ENCODE data around the gene ESPNL.

DNA sequence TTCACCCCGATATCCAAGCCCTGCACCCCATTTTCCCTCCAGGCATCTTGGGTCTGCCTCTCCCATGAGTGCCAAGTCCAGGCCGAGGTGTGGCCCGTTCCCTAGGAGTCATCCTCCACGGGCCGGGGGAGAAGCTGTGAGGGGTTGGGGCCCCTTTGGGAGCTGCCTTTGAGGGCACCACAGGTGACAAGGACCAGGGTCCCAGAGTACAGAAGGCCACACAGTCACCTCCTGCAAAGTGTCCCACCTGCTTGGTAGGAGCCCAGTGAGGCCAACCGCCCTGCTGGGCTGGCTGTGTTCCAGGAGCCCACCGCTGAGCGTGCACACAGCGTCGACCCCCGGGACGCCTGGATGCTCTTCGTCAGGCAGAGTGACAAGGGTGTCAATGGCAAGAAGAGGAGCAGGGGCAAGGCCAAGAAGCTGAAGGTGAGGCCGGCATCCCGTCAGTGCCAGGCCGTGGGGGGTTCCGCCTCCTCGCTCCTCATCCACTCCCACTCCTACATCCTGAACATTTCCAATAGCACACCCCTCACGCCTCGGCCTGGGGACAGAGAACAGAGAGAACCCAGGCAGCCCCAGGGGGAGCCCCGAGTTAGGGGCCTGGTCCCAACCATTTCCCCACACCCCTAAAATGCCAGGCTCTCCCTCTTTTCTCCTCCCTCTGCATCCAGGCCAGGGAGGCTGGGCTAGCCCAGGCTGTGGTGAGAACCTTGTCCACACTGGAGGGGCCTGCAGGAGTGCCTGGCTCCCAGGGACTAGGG is 61.3 kb downstream of the ESPNL start:
- TF ChIP-seq CTCF (IDR thresholded peaks at IDR 0.05) (no peak), EP300 (IDR thresholded peaks at IDR 0.05) (no peak), POLR2A (IDR thresholded peaks at IDR 0.05) (no peak)

Measured in tibial nerve (tissue), 4 donors.